Breast epithelium (tissue), 3 donors: ENCODE measurements around the gene OPHN1.

Experiments
- POLR2A ChIP-seq: fragments of 450-650 bp; IDR thresholded peaks from one replicate; pipeline ENCODE4 v1.6.1; 2016; ENCODE audit warnings: antibody characterized with exemption, mild to moderate bottlenecking, moderate library complexity
- POLR2AphosphoS5 ChIP-seq, 3 donors: sonication (generic); formaldehyde crosslinking; IDR thresholded peaks; one replicate each; pipeline ENCODE4 v1.6.1; 2017; ENCODE audit warnings: antibody characterized with exemption in 3 of 3
- TF ChIP-seq, protein P1 (sequence below), 3 donors: fragments of 450-650 bp; IDR thresholded peaks; one replicate each; pipeline ENCODE4 v1.5.1; 2016 to 2017; ENCODE audit warnings: antibody characterized with exemption in 3 of 3, mild to moderate bottlenecking in 3 of 3, moderate library complexity in 3 of 3

DNA sequence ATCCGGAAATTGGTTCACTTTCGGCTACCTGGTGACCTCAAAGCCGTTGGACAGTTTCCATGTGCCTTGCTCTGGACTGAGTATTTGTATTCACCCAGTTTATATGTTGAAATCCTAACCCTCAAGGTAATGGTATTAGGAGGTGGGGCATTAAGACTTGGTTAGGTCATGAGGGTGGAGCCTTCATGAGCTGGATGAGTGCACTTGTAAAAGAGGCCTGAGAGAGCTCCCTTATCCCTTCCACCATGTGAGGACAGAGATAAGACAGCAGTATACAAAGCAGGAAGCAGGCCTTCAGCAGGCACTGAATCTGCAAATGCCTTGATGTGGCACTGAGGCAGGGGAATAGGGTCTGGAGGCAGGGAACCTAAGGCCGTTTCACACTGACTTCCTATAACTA, 5.3 kb upstream of the OPHN1 start:
- TF ChIP-seq POLR2A: no peak
- TF ChIP-seq, protein P1, sequence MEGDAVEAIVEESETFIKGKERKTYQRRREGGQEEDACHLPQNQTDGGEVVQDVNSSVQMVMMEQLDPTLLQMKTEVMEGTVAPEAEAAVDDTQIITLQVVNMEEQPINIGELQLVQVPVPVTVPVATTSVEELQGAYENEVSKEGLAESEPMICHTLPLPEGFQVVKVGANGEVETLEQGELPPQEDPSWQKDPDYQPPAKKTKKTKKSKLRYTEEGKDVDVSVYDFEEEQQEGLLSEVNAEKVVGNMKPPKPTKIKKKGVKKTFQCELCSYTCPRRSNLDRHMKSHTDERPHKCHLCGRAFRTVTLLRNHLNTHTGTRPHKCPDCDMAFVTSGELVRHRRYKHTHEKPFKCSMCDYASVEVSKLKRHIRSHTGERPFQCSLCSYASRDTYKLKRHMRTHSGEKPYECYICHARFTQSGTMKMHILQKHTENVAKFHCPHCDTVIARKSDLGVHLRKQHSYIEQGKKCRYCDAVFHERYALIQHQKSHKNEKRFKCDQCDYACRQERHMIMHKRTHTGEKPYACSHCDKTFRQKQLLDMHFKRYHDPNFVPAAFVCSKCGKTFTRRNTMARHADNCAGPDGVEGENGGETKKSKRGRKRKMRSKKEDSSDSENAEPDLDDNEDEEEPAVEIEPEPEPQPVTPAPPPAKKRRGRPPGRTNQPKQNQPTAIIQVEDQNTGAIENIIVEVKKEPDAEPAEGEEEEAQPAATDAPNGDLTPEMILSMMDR (IDR thresholded peaks at IDR 0.05): no peak
- TF ChIP-seq POLR2AphosphoS5 (IDR thresholded peaks at IDR 0.05): no peak
